Smooth muscle cell (in vitro differentiated cells): Measurements from ENCODE around the gene PEAK1. TPM values are rescaled to one million over a fixed set of nuclear protein-coding genes. Genes with fewer than 3 reads are reported as not detected.

ENCODE experiments used
- DNase-seq: peaks from one replicate; lab custom pipeline; 2025; ENCODE audit not compliant: unreplicated experiment; lab: John Stamatoyannopoulos, UW
- H2AFZ ChIP-seq: fragments of 200-600 bp; sonication (generic); 2 replicates; pipeline ENCODE4 v1.6.0; 2016; ENCODE audit warnings: antibody characterized with exemption, low read depth, mild to moderate bottlenecking
- H3F3A ChIP-seq: fragments of 200-600 bp; sonication (generic); 2 replicates; pipeline ENCODE4 v1.6.0; 2017; ENCODE audit warnings: antibody characterized with exemption, low read depth
- H3K27ac ChIP-seq: fragments of 200-600 bp; sonication (generic); 2 replicates; pipeline ENCODE4 v1.5.1; 2016; ENCODE audit warnings: low read depth, mild to moderate bottlenecking
- H3K27me3 ChIP-seq: fragments of 200-600 bp; sonication (generic); 2 replicates; pipeline ENCODE4 v1.6.1; 2016; ENCODE audit warnings: low read depth, mild to moderate bottlenecking
- H3K36me3 ChIP-seq: fragments of 200-600 bp; sonication (generic); 2 replicates; pipeline ENCODE4 v1.5.1; 2016; ENCODE audit warnings: low read depth
- H3K4me1 ChIP-seq: fragments of 200-600 bp; sonication (generic); 2 replicates; pipeline ENCODE4 v1.5.1; 2016; ENCODE audit warnings: low read depth
- H3K4me2 ChIP-seq: fragments of 200-600 bp; sonication (generic); 2 replicates; pipeline ENCODE4 v1.6.0; 2016; ENCODE audit warnings: mild to moderate bottlenecking
- H3K4me3 ChIP-seq: fragments of 200-600 bp; sonication (generic); 2 replicates; pipeline ENCODE4 v1.5.1; 2016; ENCODE audit warnings: mild to moderate bottlenecking
- H3K79me2 ChIP-seq: fragments of 200-600 bp; sonication (generic); 2 replicates; pipeline ENCODE4 v1.6.0; 2016; ENCODE audit warnings: low read depth, mild to moderate bottlenecking
- H3K9ac ChIP-seq: fragments of 200-600 bp; sonication (generic); 2 replicates; pipeline ENCODE4 v1.6.0; 2016; ENCODE audit warnings: low read depth
- H3K9me3 ChIP-seq: fragments of 200-600 bp; sonication (generic); replicated peaks from 2 replicates; pipeline ENCODE4 v1.5.1; 2016; ENCODE audit warnings: low read depth
- H4K20me1 ChIP-seq: fragments of 200-600 bp; sonication (generic); 2 replicates; pipeline ENCODE4 v1.6.0; 2016; ENCODE audit warnings: low read depth
- CTCF ChIP-seq: fragments of 200-600 bp; sonication (generic); IDR thresholded peaks from 2 replicates; pipeline ENCODE4 v1.5.1; 2017; ENCODE audit warnings: borderline replicate concordance, mild to moderate bottlenecking, antibody characterized with exemption; ENCODE audit not compliant: insufficient read depth, poor library complexity, severe bottlenecking
- WGBS: methylation state at CpG from one replicate; pipeline ENCODE4 v1.1.7; 2016; ENCODE audit warnings: low lambda C conversion rate; 5-methylcytosine and 5-hydroxymethylcytosine counted together
- polyA plus RNA-seq: library from polyadenylated mRNA; unstranded; fragments of >200 nt; fragmentation: Nextera tagmentation; extraction: Ambion mirVana; gene quantifications from 2 replicates; pipeline ENCODE4 v1.2.1, GENCODE V29; 2016
- total RNA-seq: library from RNA; depleted of rRNA; stranded (reverse); fragments of >200 nt; gene quantifications from 2 replicates; pipeline ENCODE4 v1.2.3, GENCODE V29; 2014

PEAK1 gene
- total and polyA plus RNA-seq, 2 experiments from 2014 or later: 5.6 to 21.9 TPM

- Histone ChIP-seq H3K4me1 (peaks cover 36% of the 10 kb centered on the region), H3K27me3 (no peaks in the 10 kb centered on the region), H4K20me1 (peaks cover 56% of the 10 kb centered on the region), H3F3A (no peaks in the 10 kb centered on the region), H3K27ac (peak within 1 kb of the TSS; percentile 93), H3K36me3 (no peaks in the 10 kb centered on the region), H3K79me2 (peaks cover 86% of the 10 kb centered on the region), H3K9ac (peak within 1 kb of the TSS; percentile 94), H2AFZ (peak within 1 kb of the TSS; percentile 95), H3K9me3 (no peaks in the 10 kb centered on the region), H3K4me2 (peak within 1 kb of the TSS; percentile 91), H3K4me3 (peak within 1 kb of the TSS; percentile 88)
- TF ChIP-seq CTCF: no peak
- under 1% methylated on average over 23 of the region's 25 CpGs for WGBS
- no peak for DNase-seq
Measured at GRCh38 chr15:77420610-77421369, 886 bp upstream of the PEAK1 start, which contains the start of gene HMG20A. Gene HMG20A (plus strand): TSS chr15:77420888. CDS start chr15:77458408, 37,520 bp downstream.

- Histone ChIP-seq H3K9me3 (no peaks in the 10 kb centered on the region), H3F3A (no peaks in the 10 kb centered on the region), H3K9ac (peak overlapping the region; percentile 92), H3K27me3 (no peaks in the 10 kb centered on the region), H3K27ac (peak overlapping the region; percentile 89), H2AFZ (peak overlapping the region; percentile 88), H3K4me3 (peak overlapping the region; percentile 88), H4K20me1 (peaks cover 56% of the 10 kb centered on the region), H3K4me1 (peaks cover 39% of the 10 kb centered on the region), H3K4me2 (peak overlapping the region; percentile 85), H3K36me3 (no peaks in the 10 kb centered on the region), H3K79me2 (peaks cover 86% of the 10 kb centered on the region)
- 1% methylated on average over 47 of the region's 72 CpGs for WGBS
- DNase-seq: no peak
- peak; percentile 29 for TF ChIP-seq CTCF
Measured at GRCh38 chr15:77418966-77419835, 703 bp downstream of the PEAK1 start.

GRCh38 chr15:77418391-77418965 lies 1.4 kb downstream of the PEAK1 start:
- H3K4me1 ChIP-seq: peaks cover 39% of the 10 kb centered on the region
- peaks cover 86% of the 10 kb centered on the region for H3K79me2 ChIP-seq
- H3F3A ChIP-seq: no peaks in the 10 kb centered on the region
- peaks cover 56% of the 10 kb centered on the region for H4K20me1 ChIP-seq
- no peaks in the 10 kb centered on the region for H3K9me3 ChIP-seq
- WGBS: 36% methylated on average over 8 of the region's 8 CpGs
- DNase-seq: no peak
- H3K9ac ChIP-seq: peak overlapping the region; percentile 92
- H3K4me2 ChIP-seq: peak overlapping the region; percentile 85
- H3K36me3 ChIP-seq: no peaks in the 10 kb centered on the region
- peak overlapping the region; percentile 89 for H3K27ac ChIP-seq
- H2AFZ ChIP-seq: no peak overlapping the region
- H3K27me3 ChIP-seq: no peaks in the 10 kb centered on the region
- TF ChIP-seq CTCF: no peak
- H3K4me3 ChIP-seq: peak overlapping the region; percentile 88
